ENCODE data around the gene ZDHHC18.
A peak's percentile ranks its signal among the peaks of the same experiment; 100 is the strongest.

The ZDHHC18 gene

GRCh38 chr1:26782521-26783212 is 43.8 kb upstream of the ZDHHC18 start:
- no peaks in the 10 kb centered on the region for H3K36me3 ChIP-seq (ENCODE audit: control insufficient read depth, insufficient read depth, low read length)

GRCh38 chr1:26783646-26784022 is 42.9 kb upstream of the ZDHHC18 start:
- Histone ChIP-seq H3K36me3 (ENCODE audit: control insufficient read depth, insufficient read depth, low read length) (no peaks in the 10 kb centered on the region), H3K4me1 (peaks cover 32% of the 10 kb centered on the region), H3K9me3 (ENCODE audit: control insufficient read depth, low read length) (no peaks in the 10 kb centered on the region), H3K9ac (no peak overlapping the region), H2AFZ (no peak overlapping the region), H3K4me2 (ENCODE audit: low read length) (no peak overlapping the region), H3K4me3 (ENCODE audit: low read depth, low read length) (no peak overlapping the region), H3K27ac (peak overlapping the region; percentile 16), H3K27me3 (ENCODE audit: control insufficient read depth, insufficient read depth, low read length) (no peaks in the 10 kb centered on the region), H3K79me2 (no peaks in the 10 kb centered on the region)
- no peak for TF ChIP-seq CTCF (IDR thresholded peaks at IDR 0.05)

More at GRCh38 chr1:26782521-26783212, 43.8 kb upstream of the ZDHHC18 start:
- Histone ChIP-seq H3K4me3 (ENCODE audit: low read depth, low read length) (no peak overlapping the region), H3K27ac (peak overlapping the region; percentile 75), H3K4me2 (ENCODE audit: low read length) (peak overlapping the region; percentile 39), H3K9me3 (ENCODE audit: control insufficient read depth, low read length) (no peaks in the 10 kb centered on the region), H3K4me1 (peaks cover 32% of the 10 kb centered on the region), H3K79me2 (no peaks in the 10 kb centered on the region), H3K27me3 (ENCODE audit: control insufficient read depth, insufficient read depth, low read length) (no peaks in the 10 kb centered on the region), H2AFZ (no peak overlapping the region), H3K9ac (no peak overlapping the region)
- no peak for TF ChIP-seq CTCF (IDR thresholded peaks at IDR 0.05)

- Histone ChIP-seq H3K9ac (no peak overlapping the region), H3K27ac (peak overlapping the region; percentile 16), H3K4me1 (peaks cover 32% of the 10 kb centered on the region)
These were observed 42.2 kb upstream of the ZDHHC18 start for GRCh38 chr1:26784023-26784871.

GRCh38 chr1:26784886-26785285 is 41.6 kb upstream of the ZDHHC18 start:
- no peak for TF ChIP-seq CTCF (IDR thresholded peaks at IDR 0.05)
- no peak overlapping the region for H3K4me3 ChIP-seq (ENCODE audit: low read depth, low read length)
- H3K36me3 ChIP-seq (ENCODE audit: control insufficient read depth, insufficient read depth, low read length): no peaks in the 10 kb centered on the region
- peak overlapping the region; percentile 16 for H3K27ac ChIP-seq
- peaks cover 32% of the 10 kb centered on the region for H3K4me1 ChIP-seq
- H3K4me2 ChIP-seq (ENCODE audit: low read length): no peak overlapping the region
- H3K79me2 ChIP-seq: no peaks in the 10 kb centered on the region
- H3K27me3 ChIP-seq (ENCODE audit: control insufficient read depth, insufficient read depth, low read length): no peaks in the 10 kb centered on the region
- no peak overlapping the region for H2AFZ ChIP-seq
- H3K9ac ChIP-seq: no peak overlapping the region
- no peaks in the 10 kb centered on the region for H3K9me3 ChIP-seq (ENCODE audit: control insufficient read depth, low read length)

More at GRCh38 chr1:26784023-26784871, 42.2 kb upstream of the ZDHHC18 start:
- H3K4me2 ChIP-seq (ENCODE audit: low read length): no peak overlapping the region
- H2AFZ ChIP-seq: no peak overlapping the region
- no peak overlapping the region for H3K4me3 ChIP-seq (ENCODE audit: low read depth, low read length)
- H3K79me2 ChIP-seq: no peaks in the 10 kb centered on the region
- no peak for TF ChIP-seq CTCF (IDR thresholded peaks at IDR 0.05)
- H3K9me3 ChIP-seq (ENCODE audit: control insufficient read depth, low read length): no peaks in the 10 kb centered on the region
- no peaks in the 10 kb centered on the region for H3K36me3 ChIP-seq (ENCODE audit: control insufficient read depth, insufficient read depth, low read length)
- H3K27me3 ChIP-seq (ENCODE audit: control insufficient read depth, insufficient read depth, low read length): no peaks in the 10 kb centered on the region
